ENCODE results near the gene KIF6.
"Not testable (repeated sequence)": the region's sequence is repeated elsewhere in the genome, so short reads cannot be mapped to it uniquely, and the experiment has no call there.

The KIF6 gene

GRCh38 chr6:39724787-39725631 is at the start of gene KIF6:
TSS of gene KIF6 (minus strand) at chr6:39725408. CDS start at chr6:39725310, 98 bp downstream.
- DNase-seq (ENCODE audit: low read depth in 1 of 2, low spot score in 1 of 2), result peak; percentile 55 to 63

DNA sequence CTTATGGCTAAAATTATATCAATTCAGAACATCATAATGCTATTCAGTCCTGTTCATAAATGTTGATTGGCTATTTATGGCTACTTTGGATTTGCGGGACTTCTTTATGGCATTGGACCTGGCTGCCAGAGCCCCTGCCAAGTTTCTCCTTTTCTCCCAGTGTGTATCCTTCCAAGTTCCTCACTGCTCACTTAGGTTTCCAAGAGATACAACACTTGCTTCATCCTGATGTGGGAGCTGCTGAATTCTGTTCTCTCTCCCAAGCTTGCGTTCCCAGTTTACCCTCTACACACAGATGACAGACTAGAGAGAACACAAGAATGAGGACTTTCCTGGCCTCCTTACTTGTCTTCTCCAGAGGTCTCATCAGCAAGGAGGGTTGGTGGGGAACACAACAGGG is 48.6 kb upstream of the KIF6 start:
- DNase-seq (ENCODE audit: low read depth in 1 of 2, low spot score in 1 of 2), result no peak

- DNase-seq (ENCODE audit: low read depth in 1 of 2, low spot score in 1 of 2), result no peak
These were observed 47.5 kb upstream of the KIF6 start for GRCh38 chr6:39772559-39773273.

- DNase-seq (ENCODE audit: low read depth in 1 of 2, low spot score in 1 of 2), result no peak
These were observed 45.2 kb upstream of the KIF6 start for GRCh38 chr6:39770446-39770845.

- DNase-seq (ENCODE audit: low read depth in 1 of 2, low spot score in 1 of 2), result no peak
These were observed 43.8 kb upstream of the KIF6 start for GRCh38 chr6:39769012-39769411.

GRCh38 chr6:39765508-39766065 is 40.4 kb upstream of the KIF6 start:
- DNase-seq (ENCODE audit: low read depth in 1 of 2, low spot score in 1 of 2), result no peak

- no peak for DNase-seq (ENCODE audit: low read depth in 1 of 2, low spot score in 1 of 2)
These were observed 35.2 kb upstream of the KIF6 start for GRCh38 chr6:39760226-39760952.

DNA sequence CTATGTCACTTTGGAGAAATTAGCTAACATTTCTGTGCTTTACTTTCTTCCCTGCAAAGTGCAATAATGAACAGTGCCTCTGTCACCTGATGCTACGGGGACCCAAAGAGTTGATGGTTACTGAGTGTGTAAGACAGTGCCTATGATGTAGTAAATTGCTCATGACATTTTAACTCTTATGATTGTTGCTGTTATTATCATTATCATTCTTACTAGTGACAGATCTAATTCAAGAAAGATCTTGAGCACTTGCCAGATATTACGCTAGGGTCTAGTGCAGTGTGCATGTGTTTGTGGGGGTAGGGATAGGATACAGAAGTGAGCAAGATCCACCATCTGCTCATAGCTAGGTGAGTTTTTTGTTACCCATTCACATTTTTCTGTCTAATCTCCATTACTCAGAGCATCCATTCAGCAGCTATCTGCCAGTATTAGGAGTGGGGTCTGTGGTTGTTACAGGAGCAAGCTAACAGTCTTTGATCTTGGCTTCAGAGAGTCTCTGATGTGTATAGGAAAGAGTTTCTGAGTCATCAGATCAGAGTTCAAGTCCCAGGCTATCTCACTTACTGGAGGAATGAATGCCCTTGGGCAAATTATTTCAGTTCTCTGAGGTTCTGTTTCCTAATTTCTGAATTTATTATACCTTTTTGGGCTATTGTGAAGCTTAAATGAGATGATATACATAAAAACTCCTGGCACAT is 33.8 kb upstream of the KIF6 start:
- DNase-seq (ENCODE audit: low read depth in 1 of 2, low spot score in 1 of 2), result no peak

DNA sequence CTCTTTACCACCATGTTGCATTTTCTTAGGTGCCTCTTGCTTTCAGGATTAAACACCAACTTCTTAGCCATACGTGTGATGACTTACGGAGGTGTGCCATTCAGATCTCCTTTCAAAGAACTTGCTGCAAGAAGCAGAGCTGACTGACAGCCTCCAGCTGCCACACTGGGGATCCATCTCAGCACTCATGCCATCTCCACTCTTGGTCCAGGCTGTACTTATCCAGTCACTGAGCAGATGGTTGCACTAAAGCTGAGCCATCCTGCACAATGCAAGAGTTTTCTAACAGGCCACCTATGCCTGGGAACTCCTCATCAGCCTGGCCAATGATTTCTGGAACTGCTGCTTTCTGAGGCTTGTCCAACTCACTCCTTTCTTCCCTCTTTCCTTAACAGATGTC is 31.4 kb upstream of the KIF6 start:
- no peak for DNase-seq (ENCODE audit: low read depth in 1 of 2, low spot score in 1 of 2)

GRCh38 chr6:39755231-39755630 is 30.0 kb upstream of the KIF6 start:
- DNase-seq (ENCODE audit: low read depth in 1 of 2, low spot score in 1 of 2), result no peak

- no peak for DNase-seq (ENCODE audit: low read depth in 1 of 2, low spot score in 1 of 2)
These were observed 29.4 kb upstream of the KIF6 start for GRCh38 chr6:39754514-39755115.

- no peak for DNase-seq (ENCODE audit: low read depth in 1 of 2, low spot score in 1 of 2)
These were observed 28.5 kb upstream of the KIF6 start for GRCh38 chr6:39753725-39754045.

GRCh38 chr6:39752835-39753724 is 27.9 kb upstream of the KIF6 start:
- DNase-seq (ENCODE audit: low read depth in 1 of 2, low spot score in 1 of 2), result no peak

DNA sequence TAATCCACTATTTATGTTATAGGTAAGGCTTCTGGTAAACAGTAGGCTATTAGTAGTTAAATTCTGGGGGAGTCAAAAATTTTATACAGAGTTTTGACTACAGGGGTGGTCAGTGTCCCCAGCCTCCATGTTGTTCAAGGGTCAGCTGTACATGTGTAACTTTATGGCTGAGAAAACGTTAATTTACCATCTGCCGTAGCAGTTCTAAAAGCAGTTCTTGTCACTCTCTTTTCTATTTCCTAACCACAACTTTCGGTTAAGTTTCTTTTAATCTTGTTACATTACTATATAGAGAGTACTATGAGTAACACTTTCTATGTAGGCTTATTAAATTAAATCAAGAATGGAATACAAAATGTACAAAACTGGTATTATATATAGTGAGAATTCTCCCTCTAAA is 21.6 kb upstream of the KIF6 start:
- no peak for DNase-seq (ENCODE audit: low read depth in 1 of 2, low spot score in 1 of 2)

- DNase-seq (ENCODE audit: low read depth in 1 of 2, low spot score in 1 of 2), result no peak
These were observed 8.5 kb upstream of the KIF6 start for GRCh38 chr6:39733704-39734103.

GRCh38 chr6:39731565-39731964 is 6.4 kb upstream of the KIF6 start:
- DNase-seq (ENCODE audit: low read depth in 1 of 2, low spot score in 1 of 2), result no peak

DNA sequence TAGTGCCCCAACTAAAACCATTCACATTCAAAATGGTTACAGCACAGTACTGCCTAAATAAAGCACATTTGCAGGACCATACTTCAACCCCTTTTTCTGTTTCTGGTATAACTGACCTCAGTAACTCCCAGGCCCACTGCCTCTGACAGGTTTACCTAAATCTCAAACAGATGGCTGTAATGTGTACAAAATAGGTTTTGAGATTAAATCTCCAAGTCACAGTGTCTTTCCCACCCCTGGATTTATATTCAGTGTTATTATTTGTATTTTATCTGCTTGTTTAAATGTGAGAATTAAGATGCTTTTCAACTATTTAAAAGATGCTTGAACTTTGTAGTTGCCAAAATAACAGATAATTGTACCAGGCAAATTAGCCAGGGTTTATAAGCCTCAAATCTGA is 4.7 kb upstream of the KIF6 start:
- DNase-seq (ENCODE audit: low read depth in 1 of 2, low spot score in 1 of 2), result no peak

DNA sequence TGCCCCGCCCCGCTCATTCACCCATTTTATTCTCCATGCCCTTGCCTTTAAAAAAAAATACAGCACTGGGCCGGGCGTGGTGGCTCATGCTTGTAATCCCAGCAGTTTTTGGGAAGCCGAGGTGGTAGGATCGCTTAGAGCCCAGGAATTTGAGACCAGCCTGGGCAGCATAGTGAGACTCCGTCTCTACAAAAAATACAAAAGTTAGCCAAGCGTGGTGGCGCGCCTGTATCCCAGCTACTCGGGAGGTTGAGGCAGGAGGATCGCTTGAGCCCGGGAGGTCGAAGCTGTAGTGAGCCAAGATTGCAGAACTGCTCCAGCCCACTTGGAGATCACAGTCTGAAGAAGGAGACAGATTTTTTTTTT is 407 bp upstream of the KIF6 start:
- DNase-seq (ENCODE audit: low read depth in 1 of 2, low spot score in 1 of 2), result no peak

DNA sequence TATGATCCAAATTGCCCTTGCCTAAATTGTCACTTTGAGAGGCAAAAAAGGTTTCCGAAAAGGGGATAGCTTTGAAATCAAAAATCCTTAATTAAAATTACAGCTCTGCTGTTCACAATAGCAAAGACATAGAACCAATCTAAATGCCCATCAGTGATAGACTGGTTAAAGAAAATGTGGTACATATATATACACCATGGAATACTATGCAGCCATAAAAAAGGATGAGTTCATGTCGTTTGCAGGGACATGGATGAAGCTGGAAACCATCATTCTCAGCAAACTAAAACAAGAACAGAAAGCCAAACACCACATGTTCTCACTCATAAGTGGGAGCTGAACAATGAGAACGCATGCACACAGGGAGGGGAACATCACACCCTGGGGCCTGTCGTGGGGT is 1.9 kb downstream of the KIF6 start:
- not testable (repeated sequence) for DNase-seq (ENCODE audit: low read depth in 1 of 2, low spot score in 1 of 2)

DNA sequence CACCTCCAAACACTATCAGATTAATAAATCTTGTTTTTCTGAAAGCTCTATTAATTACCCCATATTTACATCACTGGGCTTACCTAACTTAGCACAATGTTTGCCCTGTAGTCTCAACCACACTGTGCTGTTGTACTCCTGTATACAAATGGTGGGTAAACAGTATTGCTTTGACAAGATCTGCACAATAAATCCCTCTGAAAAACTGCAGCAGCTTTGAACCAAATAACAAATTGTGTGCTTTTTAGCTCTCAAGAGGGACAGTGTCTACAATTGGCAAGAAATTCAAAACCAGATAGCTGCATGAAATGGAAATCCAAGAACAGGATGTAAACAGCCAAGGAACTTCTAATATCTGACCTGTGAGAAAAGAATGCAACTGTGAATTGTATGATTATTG is 10.4 kb downstream of the KIF6 start:
- DNase-seq (ENCODE audit: low read depth in 1 of 2, low spot score in 1 of 2), result no peak
